ENCODE measurements around the gene TPP1.
A peak's percentile ranks its signal among the peaks of the same experiment; 100 is the strongest.

The TPP1 gene

DNA sequence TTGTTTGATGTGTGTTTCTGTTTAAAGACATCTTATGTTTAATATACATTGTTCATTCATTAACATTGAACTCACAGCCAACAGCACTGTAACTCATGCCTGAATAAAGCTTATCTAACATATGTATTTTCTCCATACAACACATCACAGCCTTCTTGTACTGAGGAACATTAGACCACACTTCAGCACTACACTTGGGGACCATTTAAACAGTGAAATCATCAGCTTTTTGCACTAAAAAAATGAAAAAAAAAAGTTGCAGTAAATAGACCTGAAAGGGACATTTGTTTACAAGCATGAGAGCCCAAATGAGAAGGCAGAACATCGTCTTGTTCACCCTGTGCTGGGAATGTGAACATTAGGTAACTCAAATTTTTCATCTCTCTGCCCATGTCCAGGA, 15.3 kb upstream of the TPP1 start:
- TF ChIP-seq POLR2AphosphoS5 (IDR thresholded peaks at IDR 0.05; ENCODE audit: low read depth, low read length): no peak
- no peak for TF ChIP-seq TAF1 (IDR thresholded peaks at IDR 0.05; ENCODE audit: borderline replicate concordance, low read depth, low read length)
- TF ChIP-seq POLR2A (IDR thresholded peaks at IDR 0.05; ENCODE audit: low read depth, low read length): no peak
- DNase-seq (ENCODE audit: insufficient read length) (no peak), FAIRE-seq (no peak)

DNA sequence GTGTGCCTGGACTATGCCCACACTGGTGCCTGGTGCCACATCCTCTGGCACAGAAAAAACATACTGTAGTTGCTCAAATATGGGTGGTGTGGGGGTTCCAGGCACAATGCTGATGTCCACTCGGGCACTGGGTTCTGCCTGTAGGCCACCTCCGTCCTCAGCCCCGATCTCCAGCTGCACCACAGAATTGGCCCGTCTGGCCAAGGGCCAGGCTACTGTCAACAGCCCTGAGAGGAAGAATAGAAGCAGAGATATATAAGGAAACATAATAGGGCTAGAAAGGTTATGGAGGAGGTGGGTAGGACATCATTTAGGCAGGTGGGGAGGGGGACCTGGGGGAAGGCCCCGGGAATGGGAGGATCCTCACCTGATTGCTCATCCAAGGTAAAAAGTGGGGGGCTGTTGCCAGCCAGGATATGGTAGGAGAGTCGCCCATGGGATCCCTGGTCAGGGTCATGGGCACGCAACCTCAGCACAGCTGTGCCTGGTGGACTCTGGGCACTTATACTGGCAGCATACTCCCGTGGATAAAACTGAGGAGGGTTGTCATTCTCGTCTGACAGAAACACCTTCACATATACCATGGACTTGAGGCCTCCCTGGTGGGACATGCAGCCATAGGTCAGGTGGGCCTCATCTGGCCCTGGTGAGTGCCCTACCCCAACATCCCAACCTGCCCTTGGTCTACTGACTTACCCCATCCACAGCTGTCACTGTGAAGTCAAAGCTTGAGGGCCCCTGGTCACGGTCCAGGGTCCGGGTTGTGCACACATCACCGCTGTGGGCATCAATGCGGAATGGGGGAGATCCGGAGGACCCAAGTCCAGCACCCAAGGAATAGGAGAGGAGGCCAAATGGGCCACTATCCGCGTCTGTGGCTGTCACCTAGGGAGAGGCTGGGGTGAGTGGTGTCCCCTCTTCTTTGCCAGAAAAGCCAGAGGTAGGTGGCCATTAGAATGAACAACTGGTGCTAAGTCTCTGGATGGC, 14.5 kb upstream of the TPP1 start:
- no peak for DNase-seq (ENCODE audit: insufficient read length)
- no peak for TF ChIP-seq POLR2A (IDR thresholded peaks at IDR 0.05; ENCODE audit: low read depth, low read length)
- no peak for TF ChIP-seq TAF1 (IDR thresholded peaks at IDR 0.05; ENCODE audit: borderline replicate concordance, low read depth, low read length)
- TF ChIP-seq POLR2AphosphoS5 (IDR thresholded peaks at IDR 0.05; ENCODE audit: low read depth, low read length): no peak
- FAIRE-seq: peak; percentile 51

DNA sequence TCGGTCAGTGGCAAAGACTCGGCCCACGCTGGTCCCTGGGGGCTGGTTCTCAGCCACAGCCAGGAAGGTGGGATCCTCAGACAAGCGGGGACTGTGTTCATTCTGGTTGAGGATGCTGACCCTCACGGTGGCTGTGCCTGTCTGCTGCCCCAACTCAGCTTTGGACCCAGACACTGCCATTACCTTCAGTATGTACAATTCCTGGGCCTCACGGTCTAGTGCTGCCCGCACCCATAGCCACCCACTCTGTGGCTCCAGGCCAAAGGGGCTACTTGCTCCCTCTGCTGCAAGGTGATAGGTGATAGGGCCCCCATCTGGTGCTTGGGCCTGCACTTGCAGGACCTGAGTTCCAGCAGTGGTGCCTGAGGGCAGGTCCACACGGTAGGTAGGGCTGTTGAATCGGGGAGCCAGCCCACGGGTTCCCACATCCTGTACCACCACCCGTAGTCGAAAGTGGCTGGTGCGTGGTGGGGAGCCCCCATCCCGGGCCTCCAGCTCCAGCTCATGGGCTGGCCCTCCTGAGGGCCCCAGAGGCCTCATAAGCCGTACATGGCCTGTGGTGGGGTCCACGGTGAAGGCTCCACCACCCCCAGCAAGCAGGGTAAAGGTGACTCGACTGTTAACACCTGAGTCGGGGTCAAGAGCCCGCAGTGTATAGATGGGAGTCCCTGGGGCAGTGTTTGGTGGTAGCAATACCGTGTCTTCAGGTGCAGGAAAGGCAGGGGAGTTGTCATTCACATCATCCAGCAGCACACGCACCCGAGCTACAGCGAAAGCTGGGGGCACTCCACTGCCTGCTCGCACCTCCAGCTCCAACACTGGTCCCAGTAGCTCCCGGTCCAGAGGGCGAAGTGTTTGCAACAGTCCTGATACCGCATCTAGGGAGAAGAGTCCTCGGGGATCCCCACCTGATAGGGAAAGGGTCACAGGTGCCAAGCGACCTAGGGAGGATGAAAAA, 13.2 kb upstream of the TPP1 start:
- TF ChIP-seq POLR2AphosphoS5 (IDR thresholded peaks at IDR 0.05; ENCODE audit: low read depth, low read length): no peak
- TF ChIP-seq TAF1 (IDR thresholded peaks at IDR 0.05; ENCODE audit: borderline replicate concordance, low read depth, low read length): no peak
- no peak for TF ChIP-seq POLR2A (IDR thresholded peaks at IDR 0.05; ENCODE audit: low read depth, low read length)
- DNase-seq (ENCODE audit: insufficient read length) (no peak), FAIRE-seq (no peak)

DNA sequence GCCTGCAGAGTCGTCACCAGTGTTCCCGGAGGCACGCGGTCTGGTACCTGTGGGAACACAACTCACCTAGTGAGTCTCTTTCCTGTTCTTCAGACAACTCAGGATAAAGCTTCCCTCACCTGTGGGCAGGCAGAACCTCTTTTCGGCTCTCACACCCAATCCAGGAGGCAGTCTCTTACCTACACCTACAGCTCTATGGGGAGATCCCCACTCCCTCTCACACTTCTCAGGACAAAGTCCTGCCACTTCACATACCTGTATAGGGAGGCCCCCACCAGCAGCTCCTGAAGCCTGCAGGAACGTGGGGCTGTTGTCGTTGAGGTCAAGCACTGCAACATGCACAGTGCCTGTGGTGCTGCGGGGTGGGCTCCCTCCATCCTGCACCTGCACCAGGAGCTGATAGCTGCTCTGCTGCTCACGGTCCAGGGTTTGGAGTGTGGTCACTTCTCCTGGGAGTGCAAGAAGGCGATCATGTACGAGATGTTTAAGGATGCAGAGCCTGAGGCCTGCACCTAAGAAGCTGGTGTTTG, 12.2 kb upstream of the TPP1 start:
- TF ChIP-seq POLR2A (IDR thresholded peaks at IDR 0.05; ENCODE audit: low read depth, low read length): no peak
- TF ChIP-seq POLR2AphosphoS5 (IDR thresholded peaks at IDR 0.05; ENCODE audit: low read depth, low read length): no peak
- no peak for TF ChIP-seq TAF1 (IDR thresholded peaks at IDR 0.05; ENCODE audit: borderline replicate concordance, low read depth, low read length)
- FAIRE-seq: no peak

DNA sequence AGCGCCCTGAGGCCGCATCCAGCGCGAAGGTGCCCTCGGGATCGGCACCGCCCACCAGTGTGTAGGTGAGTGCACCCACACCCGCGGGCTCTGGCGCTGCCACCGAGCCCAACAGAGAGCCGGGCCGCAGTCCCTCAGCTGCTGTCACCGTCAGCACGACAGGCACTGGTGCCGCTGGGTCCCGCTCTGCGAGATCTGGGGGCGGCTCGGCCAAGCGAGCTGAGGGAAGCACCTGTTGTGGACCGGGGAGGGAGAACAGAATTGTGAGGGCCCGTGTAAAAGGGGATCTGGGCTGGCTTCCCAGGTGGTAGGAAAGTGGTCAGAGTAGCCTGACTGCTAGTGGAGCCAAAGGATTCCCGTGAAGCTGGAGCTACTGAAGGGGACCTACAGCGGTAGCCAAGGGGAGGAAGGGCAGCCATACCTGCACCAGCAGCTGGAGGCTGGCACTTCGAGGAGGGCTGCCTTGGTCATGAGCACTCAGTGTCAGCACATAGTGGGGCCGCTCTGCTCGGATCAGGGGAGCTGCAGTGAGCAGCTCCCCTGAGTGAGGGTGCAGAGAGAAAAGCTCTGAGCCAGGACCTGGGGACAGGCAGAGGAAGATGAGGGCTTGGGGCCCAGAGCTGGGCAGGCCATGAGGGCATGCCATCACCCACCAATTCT, 11.5 kb upstream of the TPP1 start:
- TF ChIP-seq POLR2A (IDR thresholded peaks at IDR 0.05; ENCODE audit: low read depth, low read length): no peak
- no peak for DNase-seq (ENCODE audit: insufficient read length)
- no peak for FAIRE-seq

More for the DNA sequence above, 12.2 kb upstream of the TPP1 start:
- DNase-seq (ENCODE audit: insufficient read length): no peak

DNA sequence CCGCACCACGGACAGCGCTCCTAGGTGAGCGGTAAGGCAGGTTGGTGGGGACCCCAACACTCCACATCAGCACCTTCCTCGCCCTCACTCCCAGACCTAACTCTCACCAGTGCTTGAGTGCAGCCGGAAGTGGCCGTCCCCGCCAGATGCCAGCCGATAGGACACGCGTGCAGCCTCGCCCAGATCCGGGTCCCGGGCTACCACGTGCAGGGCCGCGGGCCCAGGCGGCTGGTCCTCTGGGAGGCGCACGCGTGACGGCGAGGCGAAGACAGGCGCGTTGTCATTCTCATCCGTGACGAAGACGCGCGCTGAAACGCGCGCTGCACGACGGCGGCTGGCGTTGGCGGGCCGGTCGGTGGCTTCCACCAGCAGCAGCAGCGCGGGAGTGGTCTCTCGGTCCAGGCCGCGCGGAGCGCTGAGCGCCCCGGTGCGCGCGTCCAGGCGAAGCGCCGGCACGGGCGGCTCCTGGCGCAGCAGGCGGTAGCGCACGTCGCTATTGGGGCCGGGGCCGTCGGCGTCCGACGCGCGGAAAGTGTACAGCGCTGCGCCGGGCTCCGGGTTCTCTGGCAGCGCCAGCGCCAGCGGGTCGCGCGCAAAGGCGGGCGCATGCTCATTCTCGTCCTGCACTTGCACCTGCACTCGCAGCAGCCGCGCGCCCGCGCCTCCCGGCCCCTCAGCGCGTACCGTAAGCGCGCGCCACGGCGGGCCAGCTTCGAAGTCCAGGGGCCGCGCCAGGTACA, 10.8 kb upstream of the TPP1 start:
- DNase-seq (ENCODE audit: insufficient read length): no peak
- TF ChIP-seq POLR2A (IDR thresholded peaks at IDR 0.05; ENCODE audit: low read depth, low read length) (no peak), TAF1 (IDR thresholded peaks at IDR 0.05; ENCODE audit: borderline replicate concordance, low read depth, low read length) (no peak), POLR2AphosphoS5 (IDR thresholded peaks at IDR 0.05; ENCODE audit: low read depth, low read length) (no peak)
- no peak for FAIRE-seq

DNA sequence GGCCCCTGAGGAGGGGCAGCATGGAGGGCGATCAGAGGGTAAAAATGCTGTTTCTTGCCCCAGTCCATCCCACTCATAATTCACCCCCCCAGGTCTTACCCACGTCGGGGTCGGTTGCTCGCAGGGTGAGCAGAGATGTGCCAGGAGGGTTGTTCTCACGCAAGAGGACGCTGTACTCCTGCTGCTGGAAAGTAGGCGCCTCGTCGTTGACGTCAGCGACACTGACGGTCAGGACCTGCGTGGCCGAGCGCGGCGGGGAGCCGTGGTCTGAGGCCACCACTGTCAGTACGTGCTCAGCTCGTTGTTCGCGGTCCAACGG, 10.3 kb upstream of the TPP1 start:
- no peak for FAIRE-seq
- DNase-seq (ENCODE audit: insufficient read length): no peak
- TF ChIP-seq POLR2A (IDR thresholded peaks at IDR 0.05; ENCODE audit: low read depth, low read length) (no peak), POLR2AphosphoS5 (IDR thresholded peaks at IDR 0.05; ENCODE audit: low read depth, low read length) (no peak), TAF1 (IDR thresholded peaks at IDR 0.05; ENCODE audit: borderline replicate concordance, low read depth, low read length) (no peak)

DNA sequence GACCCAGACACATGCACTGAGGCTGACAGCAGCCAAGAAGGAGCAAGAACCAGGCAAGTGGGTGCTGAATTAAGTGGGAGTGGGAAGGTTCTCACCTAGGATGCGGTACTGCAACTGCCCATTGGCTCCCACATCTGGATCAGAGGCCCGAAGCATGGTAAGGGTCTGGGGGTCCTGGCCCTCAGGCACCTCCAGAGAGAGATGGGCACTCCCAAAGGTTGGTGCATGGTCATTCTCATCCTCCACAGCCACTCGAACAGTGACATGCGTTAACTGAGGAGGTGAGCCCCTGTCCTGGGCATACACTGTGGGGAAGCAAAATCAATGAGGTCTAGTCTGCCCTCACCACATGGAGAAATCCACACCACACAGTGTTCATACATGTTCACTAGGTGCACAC, 9.3 kb upstream of the TPP1 start:
- TF ChIP-seq POLR2AphosphoS5 (IDR thresholded peaks at IDR 0.05; ENCODE audit: low read depth, low read length): no peak
- FAIRE-seq (no peak), DNase-seq (ENCODE audit: insufficient read length) (no peak)

DNA sequence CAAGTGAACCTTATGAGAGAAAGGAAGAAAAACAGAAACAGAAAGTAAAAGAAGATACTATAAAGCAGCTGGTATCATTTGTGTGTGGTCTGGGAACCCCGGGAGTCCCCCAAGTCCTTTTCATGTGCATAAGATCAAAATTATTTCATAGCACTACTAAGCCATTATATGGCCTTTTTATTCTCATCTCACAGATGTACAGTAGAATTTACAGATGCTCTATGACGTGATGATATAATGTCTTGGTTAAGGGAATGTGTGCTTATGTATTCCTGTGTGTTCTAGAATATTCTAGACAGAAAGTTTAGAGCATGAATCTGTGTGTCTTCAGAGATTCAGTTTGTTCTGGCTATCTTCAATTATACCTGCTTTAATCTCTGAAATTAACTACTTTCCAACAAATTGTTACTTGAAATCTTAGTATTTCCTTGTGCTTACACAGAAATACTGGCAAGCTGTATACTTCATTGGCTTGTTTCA, 8.6 kb upstream of the TPP1 start:
- TF ChIP-seq TAF1 (IDR thresholded peaks at IDR 0.05; ENCODE audit: borderline replicate concordance, low read depth, low read length) (no peak), POLR2A (IDR thresholded peaks at IDR 0.05; ENCODE audit: low read depth, low read length) (no peak), POLR2AphosphoS5 (IDR thresholded peaks at IDR 0.05; ENCODE audit: low read depth, low read length) (no peak)
- no peak for DNase-seq (ENCODE audit: insufficient read length)
- FAIRE-seq: peak; percentile 87

DNA sequence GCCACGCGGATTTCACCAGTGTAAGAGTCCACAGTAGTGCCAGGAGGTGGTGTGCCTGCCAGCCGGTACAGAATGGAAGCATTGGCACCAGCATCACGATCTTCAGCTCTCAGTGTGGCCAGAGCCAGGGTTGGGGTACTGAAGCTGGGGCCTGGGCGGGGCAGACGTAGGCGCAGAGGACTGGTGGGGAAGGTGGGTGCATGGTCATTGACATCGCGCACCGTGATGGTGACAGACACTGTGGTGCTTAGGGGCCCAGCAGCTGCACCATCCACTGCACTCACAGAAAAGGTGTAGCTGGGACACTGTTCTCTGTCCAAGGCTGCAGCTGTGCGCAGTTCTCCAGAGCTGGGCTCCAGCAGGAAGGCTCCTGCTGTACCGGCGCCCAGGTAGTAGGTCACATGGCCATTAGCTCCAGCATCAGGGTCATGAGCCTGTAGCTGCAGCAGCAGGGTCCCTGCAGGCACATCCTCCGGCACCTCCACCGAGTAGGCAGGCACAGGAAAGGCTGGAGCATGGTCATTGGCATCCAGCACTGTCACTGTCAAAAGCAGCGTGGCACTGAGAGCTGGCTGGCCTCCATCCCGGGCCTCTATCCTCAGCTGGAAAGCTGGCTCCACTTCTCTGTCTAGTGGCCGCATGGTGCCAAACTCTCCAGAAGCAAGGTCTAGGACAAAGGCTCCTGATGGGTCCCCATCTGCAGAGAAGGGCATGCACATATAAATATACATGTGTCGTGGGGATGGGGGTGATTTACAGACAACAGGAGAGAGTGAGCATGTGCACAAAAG, 7.9 kb upstream of the TPP1 start:
- no peak for FAIRE-seq
- TF ChIP-seq POLR2AphosphoS5 (IDR thresholded peaks at IDR 0.05; ENCODE audit: low read depth, low read length): no peak
- no peak for TF ChIP-seq POLR2A (IDR thresholded peaks at IDR 0.05; ENCODE audit: low read depth, low read length)
- TF ChIP-seq TAF1 (IDR thresholded peaks at IDR 0.05; ENCODE audit: borderline replicate concordance, low read depth, low read length): no peak

More for the DNA sequence above, 7.9 kb upstream of the TPP1 start:
- DNase-seq (ENCODE audit: insufficient read length): no peak

Measured in GM12892 (cell line).